HG02678 (cell line): Measurements from ENCODE around the gene SRGAP3.

Experiments
- ATAC-seq: cut with Tn5 transposase; IDR thresholded peaks from one replicate; pipeline ENCODE4 v1.9.1; 2021; ENCODE audit warnings: mild to moderate bottlenecking, moderate library complexity; ENCODE audit not compliant: unreplicated experiment

The SRGAP3 gene

GRCh38 chr3:8952130-8952529 lies 297.3 kb downstream of the SRGAP3 start:
- no peak for ATAC-seq

GRCh38 chr3:8945890-8946600 lies 303.4 kb downstream of the SRGAP3 start:
- ATAC-seq = no peak

DNA sequence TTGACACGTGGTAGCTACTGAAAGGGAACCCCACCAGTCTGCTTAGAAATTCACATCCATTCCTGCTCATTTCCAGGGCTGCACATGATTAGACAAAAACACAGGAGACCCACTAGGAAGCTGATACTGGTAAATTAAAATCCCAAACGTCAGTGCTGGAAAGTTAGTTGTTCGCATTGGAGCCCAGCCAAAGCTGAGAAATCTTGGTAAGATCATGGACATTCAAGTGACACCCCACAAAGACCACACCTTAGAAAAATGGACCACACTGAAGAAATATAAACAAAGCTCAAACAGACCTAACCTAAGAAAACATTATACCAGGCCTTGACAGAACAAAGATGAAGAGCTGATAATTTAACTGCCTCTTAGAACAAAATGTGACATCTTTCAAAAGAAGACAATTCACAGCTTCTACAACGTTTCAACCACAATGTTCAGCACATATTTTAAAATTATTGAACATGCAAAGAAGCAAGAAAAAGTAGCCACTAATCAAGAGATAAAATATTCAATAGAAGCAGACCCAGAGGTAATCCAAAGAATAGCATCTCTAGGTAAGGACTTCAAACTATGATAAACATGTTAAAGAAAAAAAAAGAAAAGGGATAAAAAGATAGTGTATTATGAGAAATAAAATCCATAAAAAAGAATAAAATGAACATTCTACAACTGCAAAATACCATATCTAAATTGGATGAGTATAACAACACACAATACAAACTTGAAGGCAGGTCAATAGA lies 306.5 kb downstream of the SRGAP3 start:
- ATAC-seq = no peak

DNA sequence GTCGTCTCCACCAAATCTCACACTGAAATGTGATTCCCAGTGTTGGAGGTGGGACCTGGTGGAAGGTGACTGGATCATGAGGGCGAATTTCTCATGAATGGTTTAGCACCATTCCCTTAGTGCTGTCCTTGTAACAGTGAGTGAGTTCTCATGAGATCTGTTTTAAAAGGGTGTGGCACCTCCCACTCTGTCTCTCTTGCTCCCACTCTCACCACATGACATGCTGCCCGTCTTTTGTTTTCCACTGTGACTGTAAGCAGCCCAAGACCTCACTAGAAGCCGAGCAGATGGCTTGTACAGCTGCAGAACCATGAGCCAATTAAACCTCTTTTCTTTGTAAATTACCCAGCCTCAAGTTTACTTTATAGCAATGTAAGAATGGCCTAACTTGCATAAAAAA lies 307.3 kb downstream of the SRGAP3 start:
- ATAC-seq = no peak

DNA sequence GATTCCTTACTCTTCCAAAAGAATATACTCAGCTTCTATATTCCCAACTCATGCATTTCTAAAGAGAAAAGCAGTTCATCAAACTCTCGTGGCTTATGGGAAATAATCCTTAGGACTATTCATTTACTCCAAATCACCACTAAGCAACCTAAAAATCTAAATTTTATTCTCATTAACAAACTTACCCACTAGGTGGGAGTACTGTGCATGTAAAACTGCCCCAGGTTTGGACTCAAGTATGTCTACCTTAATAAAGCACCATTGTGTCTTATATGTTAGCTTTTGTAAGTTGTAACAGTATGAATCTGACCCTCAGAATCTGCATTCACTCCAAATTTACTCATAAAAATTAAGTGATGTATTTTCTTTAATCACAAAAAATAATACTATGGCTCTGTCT lies 311.4 kb downstream of the SRGAP3 start:
- no peak for ATAC-seq

- no peak for ATAC-seq
Observed at GRCh38 chr3:8937064-8938020, 312.1 kb downstream of the SRGAP3 start.

DNA sequence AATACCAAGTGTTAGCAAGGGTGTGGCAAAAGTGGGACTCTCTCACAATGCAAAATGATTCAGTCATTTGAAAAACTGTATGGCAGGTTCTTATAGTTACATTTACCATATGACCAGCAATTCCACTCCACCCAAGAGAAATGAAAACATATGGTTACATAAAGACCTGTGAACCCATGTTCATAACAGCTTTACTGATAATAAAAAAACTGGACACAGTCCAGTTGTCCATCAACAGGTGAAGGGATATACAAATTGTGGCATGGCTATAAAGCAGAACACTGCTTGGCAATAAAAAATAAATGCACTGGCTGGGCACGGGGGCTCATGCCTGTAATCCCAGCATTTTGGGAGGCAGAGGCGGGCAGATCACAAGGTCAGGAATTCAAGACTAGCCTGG lies 316.9 kb downstream of the SRGAP3 start:
- ATAC-seq = no peak

GRCh38 chr3:8931342-8931741 lies 318.1 kb downstream of the SRGAP3 start:
- ATAC-seq = no peak
